HepG2 (cell line): ENCODE measurements around the gene TMEM38A. TPM values are rescaled to one million over a fixed set of nuclear protein-coding genes. Genes with fewer than 3 reads are reported as not detected.

Experiments
- CAMTA2 ChIP-seq: sonication (generic); formaldehyde crosslinking; IDR thresholded peaks from 2 replicates; pipeline ENCODE4 v1.4.0; 2020; ENCODE audit warnings: mild to moderate bottlenecking, missing genetic modification reagents, borderline replicate concordance
- CBX1 ChIP-seq: IDR thresholded peaks from one replicate; pipeline ENCODE4 v1.6.1; 2016; ENCODE audit warnings: antibody characterized with exemption, low read depth
- CCAR2 ChIP-seq: fragments of 200-400 bp; formaldehyde crosslinking; optimal IDR thresholded peaks from 2 replicates; pipeline ENCODE3; 2018; ENCODE audit warnings: low read depth, mild to moderate bottlenecking, low read length, moderate library complexity
- DPF2 ChIP-seq: sonication (generic); formaldehyde crosslinking; IDR thresholded peaks from 2 replicates; pipeline ENCODE4 v1.4.0; 2020; ENCODE audit warnings: mild to moderate bottlenecking, low read depth, missing genetic modification reagents, borderline replicate concordance
- HNRNPLL ChIP-seq: fragments of 200-400 bp; formaldehyde crosslinking; IDR thresholded peaks from 2 replicates; pipeline ENCODE4 v1.6.1; 2017; ENCODE audit warnings: mild to moderate bottlenecking, low read depth, low read length; ENCODE audit not compliant: poor library complexity, severe bottlenecking
- NFIB ChIP-seq: sonication (generic); formaldehyde crosslinking; IDR thresholded peaks from 2 replicates; pipeline ENCODE4 v1.9.0; 2021; ENCODE audit warnings: missing genetic modification reagents, mild to moderate bottlenecking, borderline replicate concordance
- RXRA ChIP-seq: sonication (generic); formaldehyde crosslinking; IDR thresholded peaks from 2 replicates; pipeline ENCODE4 v1.5.1; 2020; ENCODE audit warnings: missing genetic modification reagents
- SIN3A ChIP-seq: IDR thresholded peaks from 2 replicates; pipeline ENCODE4 v1.6.1; 2011; ENCODE audit warnings: low read depth, mild to moderate bottlenecking, control low read depth, low read length, borderline replicate concordance
- SMC3 ChIP-seq: IDR thresholded peaks from 2 replicates; pipeline ENCODE4 v1.6.1; 2011; ENCODE audit warnings: low read length, improper control_type of control experiment
- SNRNP70 ChIP-seq: fragments of 200-400 bp; formaldehyde crosslinking; IDR thresholded peaks from 2 replicates; pipeline ENCODE4 v1.6.1; 2017; ENCODE audit warnings: mild to moderate bottlenecking, low read depth, low read length, moderate library complexity
- ZFP91 ChIP-seq: sonication (generic); formaldehyde crosslinking; IDR thresholded peaks from 2 replicates; pipeline ENCODE4 v1.9.0; 2022; ENCODE audit warnings: missing genetic modification reagents, mild to moderate bottlenecking, borderline replicate concordance
- ZNF160 ChIP-seq: sonication (generic); formaldehyde crosslinking; IDR thresholded peaks from 2 replicates; pipeline ENCODE4 v1.8.0; 2022; ENCODE audit warnings: mild to moderate bottlenecking, inconsistent platforms, missing genetic modification reagents
- ZNF317 ChIP-seq: sonication (generic); formaldehyde crosslinking; IDR thresholded peaks from 2 replicates; pipeline ENCODE4 v1.5.0; 2020; ENCODE audit warnings: mild to moderate bottlenecking, missing genetic modification reagents
- ZNF431 ChIP-seq: sonication (generic); formaldehyde crosslinking; IDR thresholded peaks from 2 replicates; pipeline ENCODE4 v1.9.0; 2022; ENCODE audit warnings: missing genetic modification reagents, low read depth, mild to moderate bottlenecking, borderline replicate concordance
- ZNF672 ChIP-seq: sonication (generic); formaldehyde crosslinking; IDR thresholded peaks from 2 replicates; pipeline ENCODE4 v1.8.1; 2022; ENCODE audit warnings: missing genetic modification reagents
- ZNF687 ChIP-seq: sonication (generic); formaldehyde crosslinking; IDR thresholded peaks from 2 replicates; pipeline ENCODE4 v1.5.1; 2020; ENCODE audit warnings: mild to moderate bottlenecking, missing genetic modification reagents, moderate library complexity
- ZNF691 ChIP-seq: sonication (generic); formaldehyde crosslinking; IDR thresholded peaks from 2 replicates; pipeline ENCODE4 v1.4.0; 2020; ENCODE audit warnings: missing genetic modification reagents, low read depth, mild to moderate bottlenecking, borderline replicate concordance
- ZSCAN25 ChIP-seq: sonication (generic); formaldehyde crosslinking; IDR thresholded peaks from 2 replicates; pipeline ENCODE4 v1.8.0; 2022; ENCODE audit warnings: mild to moderate bottlenecking, missing genetic modification reagents
- polyA plus RNA-seq, 8 experiments: library from polyadenylated mRNA; depleted of rRNA in 3 of 8; stranded (reverse) in 7 of 8; unstranded in 1 of 8; fragments of >200 nt; fragmentation: Illumina TruSeq in 4 of 8; extraction: Trizol in 4 of 8; gene quantifications; 2 replicates each; pipeline versions ENCODE4 v1.2.1 to v1.2.3, GENCODE V29; 2011 to 2016; ENCODE audit warnings: low read depth in 4 of 8, missing spikeins in 1 of 8, mixed read lengths in 1 of 8; ENCODE audit not compliant: insufficient read depth in 1 of 8
- total RNA-seq, 5 experiments: library from RNA; depleted of rRNA; stranded (reverse); fragments of >200 nt; fragmentation: Illumina TruSeq; extraction: Trizol; gene quantifications; 2 replicates each; pipeline ENCODE4 v1.2.3, GENCODE V29; 2016; ENCODE audit warnings: low read depth in 1 of 5
- TF ChIP-seq, protein P1 (sequence below): sonication (generic); formaldehyde crosslinking; IDR thresholded peaks from 2 replicates; pipeline ENCODE4 v1.5.0; 2020; ENCODE audit warnings: missing genetic modification reagents
- TF ChIP-seq, protein P2 (sequence below): IDR thresholded peaks from 2 replicates; pipeline ENCODE4 v1.6.1; 2016; ENCODE audit warnings: missing compliant biosample characterization, missing genetic modification reagents, borderline replicate concordance

The TMEM38A gene
- total and polyA plus RNA-seq, 2 of the 13 experiments (the other 11 are each of a cell fraction or from before 2014, with no cell fraction given): 4.8 to 6.8 TPM

DNA sequence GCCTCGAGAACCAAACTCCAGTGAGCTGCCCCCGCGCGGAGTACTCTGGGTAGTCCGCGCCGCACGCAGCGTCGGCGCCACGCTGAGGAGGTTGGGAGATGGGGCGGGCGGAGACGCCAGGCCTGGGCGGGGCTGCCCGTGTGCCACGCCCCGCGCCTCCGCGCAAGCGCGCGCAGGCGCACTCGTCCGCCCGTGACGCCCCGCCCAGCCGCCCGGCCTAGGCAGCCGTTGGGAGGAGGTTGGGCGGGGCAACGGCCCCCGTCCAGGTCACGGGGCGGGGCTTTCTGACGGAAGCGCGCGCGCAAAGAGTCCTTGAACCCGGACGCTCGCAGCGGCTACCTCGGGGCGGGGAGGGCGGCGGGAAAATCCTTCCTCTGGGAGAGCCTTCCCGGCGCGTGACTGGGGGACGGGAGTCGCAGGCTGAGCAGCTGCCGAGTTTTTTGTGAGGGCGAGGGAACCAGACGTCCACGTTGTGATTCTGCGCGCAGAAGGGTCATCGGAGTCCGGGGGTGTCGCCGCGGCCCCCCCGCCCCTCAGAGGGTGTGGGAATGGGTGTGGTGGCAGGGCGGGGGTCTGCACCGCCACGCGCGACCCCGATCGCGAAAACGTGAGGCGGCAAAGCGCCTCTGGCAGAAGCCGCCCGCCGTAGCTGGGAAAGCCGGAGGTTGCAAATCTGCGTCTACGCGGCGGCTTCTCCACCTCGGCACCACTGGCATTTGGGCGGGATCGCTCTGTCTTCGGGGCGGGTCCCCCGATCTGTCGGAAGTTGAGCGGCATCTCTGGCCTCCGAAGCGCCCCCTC is 32.6 kb upstream of the TMEM38A start, which contains the start of gene MED26 (continued):
- TF ChIP-seq CAMTA2 (CRISPR knock-in tag) (peak; percentile 10; the same call in 1 of the 2 replicates), NFIB (no peak), RXRA (peak; percentile 88), ZFP91 (CRISPR knock-in tag) (peak; percentile 63; the same call in 1 of the 2 replicates), CBX1 (no peak), HNRNPLL (peak; percentile 65), ZNF431 (CRISPR knock-in tag) (peak; percentile 70; the same call in 1 of the 2 replicates), ZNF672 (no peak), ZNF691 (CRISPR knock-in tag) (peak; percentile 61; the same call in 1 of the 2 replicates), ZSCAN25 (CRISPR knock-in tag) (no peak; the same call in 1 of the 2 replicates), ZNF317 (CRISPR knock-in tag) (no peak; the same call in 1 of the 2 replicates), ZNF160 (CRISPR knock-in tag) (no peak), DPF2 (no peak), CCAR2 (no peak), SNRNP70 (no peak), ZNF687 (CRISPR knock-in tag) (peak; percentile 92), SMC3 (no peak), SIN3A (peak; percentile 76; the same call in 1 of the 2 replicates)
- TF ChIP-seq, protein P1, sequence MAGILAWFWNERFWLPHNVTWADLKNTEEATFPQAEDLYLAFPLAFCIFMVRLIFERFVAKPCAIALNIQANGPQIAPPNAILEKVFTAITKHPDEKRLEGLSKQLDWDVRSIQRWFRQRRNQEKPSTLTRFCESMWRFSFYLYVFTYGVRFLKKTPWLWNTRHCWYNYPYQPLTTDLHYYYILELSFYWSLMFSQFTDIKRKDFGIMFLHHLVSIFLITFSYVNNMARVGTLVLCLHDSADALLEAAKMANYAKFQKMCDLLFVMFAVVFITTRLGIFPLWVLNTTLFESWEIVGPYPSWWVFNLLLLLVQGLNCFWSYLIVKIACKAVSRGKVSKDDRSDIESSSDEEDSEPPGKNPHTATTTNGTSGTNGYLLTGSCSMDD (CRISPR knock-in tag): no peak
- TF ChIP-seq, protein P2, sequence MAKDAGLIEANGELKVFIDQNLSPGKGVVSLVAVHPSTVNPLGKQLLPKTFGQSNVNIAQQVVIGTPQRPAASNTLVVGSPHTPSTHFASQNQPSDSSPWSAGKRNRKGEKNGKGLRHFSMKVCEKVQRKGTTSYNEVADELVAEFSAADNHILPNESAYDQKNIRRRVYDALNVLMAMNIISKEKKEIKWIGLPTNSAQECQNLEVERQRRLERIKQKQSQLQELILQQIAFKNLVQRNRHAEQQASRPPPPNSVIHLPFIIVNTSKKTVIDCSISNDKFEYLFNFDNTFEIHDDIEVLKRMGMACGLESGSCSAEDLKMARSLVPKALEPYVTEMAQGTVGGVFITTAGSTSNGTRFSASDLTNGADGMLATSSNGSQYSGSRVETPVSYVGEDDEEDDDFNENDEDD (CRISPR knock-in tag): peak; percentile 87
